ENCODE data around the gene HAAO. TPM values are rescaled to one million over a fixed set of nuclear protein-coding genes. Genes with fewer than 3 reads are reported as not detected.
A peak's percentile ranks its signal among the peaks of the same experiment; 100 is the strongest.

The HAAO gene
- total RNA-seq, 6 experiments from 2014 or later: 60.7 to 187 (median 114) TPM

- Histone ChIP-seq H3K27ac (no peak overlapping the region), H3K36me3 (no peaks in the 10 kb centered on the region), H3K9me3 (no peaks in the 10 kb centered on the region), H3K4me1 (peaks cover 0 to 13% (median 4%) of the 10 kb centered on the region in 4 donors), H3K4me3 (no peak overlapping the region), H3K27me3 (no peaks in the 10 kb centered on the region)
- intact Hi-C loops (cut with DNase I): no loop called here
- TF ChIP-seq CTCF (IDR thresholded peaks at IDR 0.05) (no peak), POLR2A (IDR thresholded peaks at IDR 0.05) (no peak)
- WGBS (ENCODE audit: insufficient coverage, low coverage, low lambda C conversion rate, missing lambda C conversion rate): 90% methylated on average over 2 of the region's 5 CpGs
- DNase-seq: no peak
- ATAC-seq: no peak
Observed at GRCh38 chr2:42808301-42808700, 15.9 kb upstream of the HAAO start.

GRCh38 chr2:42806786-42807185 lies 14.4 kb upstream of the HAAO start:
- ATAC-seq: no peak

GRCh38 chr2:42804891-42805290 lies 12.5 kb upstream of the HAAO start:
- H3K4me3 ChIP-seq: no peak overlapping the region
- H3K27me3 ChIP-seq: no peaks in the 10 kb centered on the region
- no peaks in the 10 kb centered on the region for H3K36me3 ChIP-seq
- ATAC-seq (no peak), DNase-seq (no peak)
- peaks cover 0 to 11% (median 4%) of the 10 kb centered on the region in 4 donors for H3K4me1 ChIP-seq
- TF ChIP-seq CTCF (IDR thresholded peaks at IDR 0.05) (no peak), POLR2A (IDR thresholded peaks at IDR 0.05) (no peak)
- no peak overlapping the region for H3K27ac ChIP-seq
- H3K9me3 ChIP-seq: no peaks in the 10 kb centered on the region
- intact Hi-C loops (cut with DNase I): no loop called here
- WGBS (ENCODE audit: insufficient coverage, low coverage, low lambda C conversion rate, missing lambda C conversion rate): 0% methylated on average over 1 of the region's 5 CpGs

More at GRCh38 chr2:42806786-42807185, 14.4 kb upstream of the HAAO start:
- Histone ChIP-seq H3K9me3 (no peaks in the 10 kb centered on the region), H3K4me1 (peaks cover 0 to 13% (median 4%) of the 10 kb centered on the region in 4 donors), H3K27me3 (no peaks in the 10 kb centered on the region), H3K36me3 (no peaks in the 10 kb centered on the region), H3K27ac (no peak overlapping the region), H3K4me3 (no peak overlapping the region)
- intact Hi-C loops (cut with DNase I): no loop called here
- no peak for DNase-seq
- 78% methylated on average over 6 of the region's 6 CpGs for WGBS (ENCODE audit: insufficient coverage, low coverage, low lambda C conversion rate, missing lambda C conversion rate)
- no peak for TF ChIP-seq CTCF (IDR thresholded peaks at IDR 0.05)
- TF ChIP-seq POLR2A (IDR thresholded peaks at IDR 0.05): no peak

GRCh38 chr2:42804338-42804737 lies 12.0 kb upstream of the HAAO start:
- Histone ChIP-seq H3K27ac (no peak overlapping the region), H3K27me3 (no peaks in the 10 kb centered on the region), H3K4me3 (no peak overlapping the region), H3K4me1 (peaks cover 0 to 9% (median 3%) of the 10 kb centered on the region in 4 donors), H3K36me3 (no peaks in the 10 kb centered on the region), H3K9me3 (no peaks in the 10 kb centered on the region)
- ATAC-seq (peak in 3 of 4 donors; percentile 8 to 50 (median 40)), DNase-seq (no peak)
- 20% methylated on average over 3 of the region's 3 CpGs for WGBS (ENCODE audit: insufficient coverage, low coverage, low lambda C conversion rate, missing lambda C conversion rate)
- intact Hi-C loops (cut with DNase I): no loop called here
- TF ChIP-seq POLR2A (IDR thresholded peaks at IDR 0.05) (no peak), CTCF (IDR thresholded peaks at IDR 0.05) (no peak)

GRCh38 chr2:42802150-42802549 lies 9.8 kb upstream of the HAAO start:
- ATAC-seq (no peak), DNase-seq (no peak)
- Histone ChIP-seq H3K27me3 (no peaks in the 10 kb centered on the region), H3K36me3 (no peaks in the 10 kb centered on the region), H3K27ac (no peak overlapping the region), H3K4me3 (no peak overlapping the region), H3K4me1 (peaks cover 0 to 6% (median 0%) of the 10 kb centered on the region in 4 donors), H3K9me3 (no peaks in the 10 kb centered on the region)
- TF ChIP-seq POLR2A (IDR thresholded peaks at IDR 0.05): no peak
- TF ChIP-seq CTCF (IDR thresholded peaks at IDR 0.05): no peak
- intact Hi-C loops (cut with DNase I): no loop called here
- 87% methylated on average over 6 of the region's 6 CpGs for WGBS (ENCODE audit: insufficient coverage, low coverage, low lambda C conversion rate, missing lambda C conversion rate)

All from right lobe of liver (tissue), 6 donors.